ENCODE results near the gene ZNF362. TPM values are rescaled to one million over a fixed set of nuclear protein-coding genes. Genes with fewer than 3 reads are reported as not detected.
"Not testable (repeated sequence)": the region's sequence is repeated elsewhere in the genome, so short reads cannot be mapped to it uniquely, and the experiment has no call there.

The ZNF362 gene
- total RNA-seq, 2 experiments from 2014 or later: 8.7 to 12.9 TPM

GRCh38 chr1:33234588-33234990, 21.7 kb upstream of the ZNF362 start:
- ChIA-PET CTCF (no interaction called here), POLR2A (no interaction called here)
- no peak overlapping the region for H3K27ac Mint-ChIP-seq
- H3K27me3 Mint-ChIP-seq: peaks cover 2% of the 10 kb centered on the region
- H3K4me1 Mint-ChIP-seq (ENCODE audit: low read depth): peaks cover 8% of the 10 kb centered on the region
- H3K36me3 Mint-ChIP-seq: no peaks in the 10 kb centered on the region
- H3K9me3 Mint-ChIP-seq: no peaks in the 10 kb centered on the region
- H3K4me3 Mint-ChIP-seq: no peak overlapping the region
- DNase-seq: no peak
- intact Hi-C loops (cut with micrococcal nuclease): no loop called here

GRCh38 chr1:33235521-33235920, 20.8 kb upstream of the ZNF362 start:
- DNase-seq: no peak
- H3K27ac Mint-ChIP-seq: no peak overlapping the region
- CTCF ChIA-PET: no interaction called here
- H3K9me3 Mint-ChIP-seq: no peaks in the 10 kb centered on the region
- peaks cover 8% of the 10 kb centered on the region for H3K4me1 Mint-ChIP-seq (ENCODE audit: low read depth)
- no peaks in the 10 kb centered on the region for H3K36me3 Mint-ChIP-seq
- POLR2A ChIA-PET: no interaction called here
- intact Hi-C loops (cut with micrococcal nuclease): no loop called here
- peaks cover 2% of the 10 kb centered on the region for H3K27me3 Mint-ChIP-seq
- H3K4me3 Mint-ChIP-seq: no peak overlapping the region

- ChIA-PET POLR2A (no interaction called here), CTCF (interaction anchor here (1.5 kb wide), 1 partner anchor 99 kb away, joined by 5 read pairs; no protein-coding TSS in a partner anchor)
- peaks cover 8% of the 10 kb centered on the region for H3K4me1 Mint-ChIP-seq (ENCODE audit: low read depth)
- intact Hi-C loops (cut with micrococcal nuclease): no loop called here
- no peaks in the 10 kb centered on the region for H3K36me3 Mint-ChIP-seq
- no peak overlapping the region for H3K27ac Mint-ChIP-seq
- H3K27me3 Mint-ChIP-seq: peaks cover 2% of the 10 kb centered on the region
- no peak for DNase-seq
- H3K4me3 Mint-ChIP-seq: no peak overlapping the region
- no peaks in the 10 kb centered on the region for H3K9me3 Mint-ChIP-seq
Observed at GRCh38 chr1:33236498-33236897, 19.8 kb upstream of the ZNF362 start.

GRCh38 chr1:33237579-33237978, 18.7 kb upstream of the ZNF362 start:
- Mint-ChIP-seq H3K4me1 (ENCODE audit: low read depth) (peaks cover 8% of the 10 kb centered on the region), H3K27ac (no peak overlapping the region), H3K27me3 (peaks cover 2% of the 10 kb centered on the region), H3K9me3 (no peaks in the 10 kb centered on the region), H3K4me3 (no peak overlapping the region), H3K36me3 (no peaks in the 10 kb centered on the region)
- ChIA-PET CTCF (interaction anchor here (1.0 to 1.5 kb wide), 4 partner anchors 58 to 183 kb away, joined by 3 to 5 read pairs (median 3); no protein-coding TSS in a partner anchor), POLR2A (no interaction called here)
- peak; percentile 31 for DNase-seq
- intact Hi-C loops (cut with micrococcal nuclease): no loop called here

- not testable (repeated sequence) for H3K4me1 Mint-ChIP-seq (ENCODE audit: low read depth)
Observed at GRCh38 chr1:33238194-33238724, 18.0 kb upstream of the ZNF362 start.

GRCh38 chr1:33239410-33239809, 16.9 kb upstream of the ZNF362 start:
- POLR2A ChIA-PET, H3K9me3 Mint-ChIP-seq, H3K27me3 Mint-ChIP-seq: not testable (repeated sequence)

More at GRCh38 chr1:33238194-33238724, 18.0 kb upstream of the ZNF362 start:
- H3K27me3 Mint-ChIP-seq; intact Hi-C loops (cut with micrococcal nuclease); H3K4me3 Mint-ChIP-seq; POLR2A ChIA-PET; DNase-seq; H3K9me3 Mint-ChIP-seq; H3K27ac Mint-ChIP-seq; H3K36me3 Mint-ChIP-seq: not testable (repeated sequence)
- CTCF ChIA-PET: interaction anchor here (1.0 to 1.4 kb wide), 3 partner anchors 57 to 184 kb away, joined by 3 read pairs; no protein-coding TSS in a partner anchor

GRCh38 chr1:33241866-33242265, 14.4 kb upstream of the ZNF362 start:
- CTCF ChIA-PET: no interaction called here
- Mint-ChIP-seq H3K9me3 (no peaks in the 10 kb centered on the region), H3K27ac (no peak overlapping the region), H3K4me3 (no peak overlapping the region), H3K4me1 (ENCODE audit: low read depth) (peaks cover 5% of the 10 kb centered on the region), H3K36me3 (no peaks in the 10 kb centered on the region), H3K27me3 (peaks cover 2% of the 10 kb centered on the region)
- no peak for DNase-seq
- POLR2A ChIA-PET: no interaction called here
- intact Hi-C loops (cut with micrococcal nuclease): no loop called here

More at GRCh38 chr1:33239410-33239809, 16.9 kb upstream of the ZNF362 start:
- DNase-seq; H3K4me1 Mint-ChIP-seq (ENCODE audit: low read depth); H3K27ac Mint-ChIP-seq; CTCF ChIA-PET; intact Hi-C loops (cut with micrococcal nuclease); H3K4me3 Mint-ChIP-seq; H3K36me3 Mint-ChIP-seq: not testable (repeated sequence)

- no peak overlapping the region for H3K4me3 Mint-ChIP-seq
- H3K36me3 Mint-ChIP-seq: no peaks in the 10 kb centered on the region
- POLR2A ChIA-PET: no interaction called here
- DNase-seq: no peak
- CTCF ChIA-PET: no interaction called here
- H3K27ac Mint-ChIP-seq: no peak overlapping the region
- peaks cover 1% of the 10 kb centered on the region for H3K4me1 Mint-ChIP-seq (ENCODE audit: low read depth)
- intact Hi-C loops (cut with micrococcal nuclease): no loop called here
- no peaks in the 10 kb centered on the region for H3K9me3 Mint-ChIP-seq
- H3K27me3 Mint-ChIP-seq: peaks cover 2% of the 10 kb centered on the region
Observed at GRCh38 chr1:33242652-33243051, 13.6 kb upstream of the ZNF362 start.

GRCh38 chr1:33244143-33244808, 12.0 kb upstream of the ZNF362 start:
- DNase-seq: no peak
- peaks cover 10% of the 10 kb centered on the region for H3K27me3 Mint-ChIP-seq
- ChIA-PET CTCF (no interaction called here), POLR2A (no interaction called here)
- H3K27ac Mint-ChIP-seq: no peak overlapping the region
- H3K4me3 Mint-ChIP-seq: no peak overlapping the region
- intact Hi-C loops (cut with micrococcal nuclease): no loop called here
- H3K36me3 Mint-ChIP-seq: no peaks in the 10 kb centered on the region
- H3K4me1 Mint-ChIP-seq (ENCODE audit: low read depth): no peaks in the 10 kb centered on the region
- no peaks in the 10 kb centered on the region for H3K9me3 Mint-ChIP-seq

GRCh38 chr1:33244809-33245186, 11.5 kb upstream of the ZNF362 start:
- no peak overlapping the region for H3K27ac Mint-ChIP-seq
- intact Hi-C loops (cut with micrococcal nuclease): no loop called here
- no peaks in the 10 kb centered on the region for H3K9me3 Mint-ChIP-seq
- no peaks in the 10 kb centered on the region for H3K4me1 Mint-ChIP-seq (ENCODE audit: low read depth)
- CTCF ChIA-PET: no interaction called here
- peaks cover 9% of the 10 kb centered on the region for H3K27me3 Mint-ChIP-seq
- H3K4me3 Mint-ChIP-seq: no peak overlapping the region
- POLR2A ChIA-PET: no interaction called here
- no peak for DNase-seq
- H3K36me3 Mint-ChIP-seq: no peaks in the 10 kb centered on the region

GRCh38 chr1:33246171-33246570, 10.1 kb upstream of the ZNF362 start:
- H3K9me3 Mint-ChIP-seq: no peaks in the 10 kb centered on the region
- CTCF ChIA-PET: no interaction called here
- POLR2A ChIA-PET: no interaction called here
- DNase-seq: no peak
- H3K36me3 Mint-ChIP-seq: no peaks in the 10 kb centered on the region
- H3K4me1 Mint-ChIP-seq (ENCODE audit: low read depth): no peaks in the 10 kb centered on the region
- no peak overlapping the region for H3K27ac Mint-ChIP-seq
- no peak overlapping the region for H3K4me3 Mint-ChIP-seq
- H3K27me3 Mint-ChIP-seq: peaks cover 9% of the 10 kb centered on the region
- intact Hi-C loops (cut with micrococcal nuclease): no loop called here

- H3K9me3 Mint-ChIP-seq: no peaks in the 10 kb centered on the region
- intact Hi-C loops (cut with micrococcal nuclease): no loop called here
- CTCF ChIA-PET: no interaction called here
Observed at GRCh38 chr1:33247545-33247944, 8.7 kb upstream of the ZNF362 start.

GRCh38 chr1:33248244-33248643, 8.0 kb upstream of the ZNF362 start:
- CTCF ChIA-PET: no interaction called here
- DNase-seq: no peak
- Mint-ChIP-seq H3K4me1 (ENCODE audit: low read depth) (no peaks in the 10 kb centered on the region), H3K36me3 (no peaks in the 10 kb centered on the region), H3K4me3 (no peak overlapping the region), H3K27ac (no peak overlapping the region), H3K27me3 (peaks cover 9% of the 10 kb centered on the region), H3K9me3 (no peaks in the 10 kb centered on the region)
- intact Hi-C loops (cut with micrococcal nuclease): no loop called here
- POLR2A ChIA-PET: no interaction called here

More at GRCh38 chr1:33247545-33247944, 8.7 kb upstream of the ZNF362 start:
- Mint-ChIP-seq H3K4me3 (no peak overlapping the region), H3K36me3 (no peaks in the 10 kb centered on the region), H3K27ac (no peak overlapping the region), H3K27me3 (peaks cover 9% of the 10 kb centered on the region), H3K4me1 (ENCODE audit: low read depth) (no peaks in the 10 kb centered on the region)
- POLR2A ChIA-PET: no interaction called here
- no peak for DNase-seq
